HG02763 (cell line): Measurements from ENCODE around the gene ANO1.

Source experiments
- ATAC-seq: cut with Tn5 transposase; IDR thresholded peaks from one replicate; pipeline ENCODE4 v1.9.1; 2021; ENCODE audit warnings: mild to moderate bottlenecking, moderate library complexity; ENCODE audit not compliant: unreplicated experiment

The ANO1 gene

DNA sequence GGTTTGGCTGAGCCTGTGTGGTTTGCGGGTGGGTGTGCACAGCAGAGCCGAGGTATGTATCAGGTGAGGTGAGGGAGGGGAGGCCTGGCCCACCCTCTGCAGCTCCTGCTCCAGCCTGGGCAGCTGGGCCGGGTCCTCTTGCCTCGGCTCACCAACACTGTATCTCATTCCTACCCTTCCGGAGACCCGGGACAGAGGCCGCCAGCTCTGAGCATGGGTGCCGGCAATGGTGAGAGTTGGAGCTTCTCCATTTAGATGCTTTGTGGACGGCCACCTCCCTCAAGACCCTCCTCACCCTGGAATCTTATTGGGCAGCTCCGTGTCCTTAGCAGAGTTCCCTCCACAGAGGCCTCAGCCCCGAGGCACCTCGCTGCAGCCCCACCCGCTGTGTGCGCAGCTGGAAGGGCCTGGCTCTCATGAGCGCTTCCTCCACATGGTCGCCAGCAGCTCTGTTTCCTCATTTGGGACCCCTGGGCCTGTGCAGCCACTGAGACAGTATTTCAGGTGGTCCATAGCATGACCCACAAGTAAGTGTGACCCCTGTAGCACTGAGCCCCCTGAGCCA, 55.7 kb downstream of the ANO1 start:
- no peak for ATAC-seq

- no peak for ATAC-seq
Measured at GRCh38 chr11:70134490-70134889, 56.4 kb downstream of the ANO1 start.

DNA sequence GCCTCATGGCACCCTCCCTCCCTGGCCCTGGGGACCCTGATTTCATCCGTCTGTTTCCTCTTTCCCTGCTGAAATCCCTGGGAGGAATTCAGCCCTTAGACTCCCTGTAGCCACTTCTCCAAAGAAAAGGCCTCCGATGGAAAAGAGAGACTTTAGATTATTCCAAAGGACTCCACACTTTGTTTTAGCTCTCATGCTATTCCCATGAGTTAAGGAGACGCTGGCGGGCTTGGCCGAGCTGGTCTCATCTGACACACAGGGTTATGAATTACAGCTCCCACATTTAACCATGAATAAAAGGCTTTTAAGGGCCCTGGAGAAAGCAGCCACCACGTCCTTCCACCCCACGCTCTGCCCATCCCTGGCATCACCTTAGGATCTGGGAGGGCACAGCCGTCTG, 57.0 kb downstream of the ANO1 start:
- ATAC-seq, result no peak

DNA sequence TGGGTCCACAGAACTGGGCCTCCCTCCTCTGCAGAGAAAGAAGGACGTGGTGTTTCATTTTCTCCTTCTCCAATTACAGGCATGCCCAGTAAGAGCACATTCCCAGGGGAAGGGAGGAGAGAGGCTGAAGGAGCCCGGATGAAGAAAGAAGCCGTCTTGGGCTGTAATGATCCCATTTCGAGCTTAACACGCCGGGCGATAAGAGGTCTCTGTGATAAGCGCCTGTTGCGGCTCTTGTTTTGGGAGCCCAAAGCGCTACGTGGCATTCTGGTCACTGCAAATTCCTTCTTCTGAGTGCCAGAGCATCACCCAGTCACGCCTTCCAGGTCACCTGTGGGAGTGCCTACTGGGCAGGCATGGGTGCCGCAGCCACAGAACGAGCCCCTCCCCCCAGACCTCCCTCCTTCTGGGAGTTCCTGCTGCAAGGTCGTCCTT, 57.5 kb downstream of the ANO1 start:
- no peak for ATAC-seq

- ATAC-seq, result no peak
Measured at GRCh38 chr11:70137383-70137782, 59.3 kb downstream of the ANO1 start.

DNA sequence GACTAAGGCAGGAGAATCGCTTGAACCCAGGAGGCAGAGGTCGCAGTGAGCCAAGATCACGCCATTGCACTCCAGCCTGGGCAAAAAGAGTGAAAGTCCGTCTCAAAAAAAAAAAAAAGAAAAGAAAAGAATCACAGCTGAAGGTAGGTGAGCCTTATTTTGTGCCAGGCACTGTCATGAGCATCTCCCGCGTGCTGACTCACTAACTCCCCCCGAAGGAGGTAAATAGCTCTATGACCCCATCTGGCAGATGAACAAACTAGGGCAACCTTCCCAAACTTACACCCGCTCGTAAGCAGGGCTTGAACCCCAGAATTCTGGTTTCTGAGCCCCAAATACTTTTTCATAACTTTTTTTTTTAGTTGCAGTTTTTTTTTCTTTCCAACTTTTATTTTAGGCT, 60.3 kb downstream of the ANO1 start:
- no peak for ATAC-seq

DNA sequence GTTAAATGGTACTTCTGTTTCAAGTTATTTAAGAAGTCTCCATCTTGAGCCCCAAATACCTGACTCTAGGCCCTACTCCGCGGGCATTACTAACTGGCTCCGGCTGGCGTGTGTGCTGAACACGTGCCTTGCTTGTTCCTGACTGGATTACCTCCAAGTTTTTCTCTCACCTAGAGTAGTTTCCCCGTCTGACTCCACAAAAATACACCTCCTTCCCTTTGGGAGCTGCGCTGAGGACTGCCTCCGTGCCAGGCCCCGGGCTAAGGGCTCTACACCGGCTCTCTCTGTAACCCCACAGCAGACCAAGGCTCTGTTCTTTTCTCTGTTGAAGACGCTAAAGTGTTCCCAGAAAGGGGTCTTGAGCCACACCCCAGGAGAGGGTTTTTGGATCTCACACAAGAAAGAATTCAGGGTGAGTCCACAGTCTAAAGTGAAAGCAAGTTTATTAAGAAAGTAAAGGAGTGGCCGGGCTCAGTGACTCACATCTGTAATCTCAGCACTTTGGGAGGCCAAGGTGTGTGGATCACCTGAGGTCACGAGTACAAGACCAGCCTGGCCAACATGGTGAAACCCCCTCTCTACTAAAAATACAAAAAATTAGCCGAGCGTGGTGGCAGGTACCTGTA, 61.8 kb downstream of the ANO1 start:
- ATAC-seq, result no peak

- no peak for ATAC-seq
Measured at GRCh38 chr11:70140711-70141485, 62.8 kb downstream of the ANO1 start.

GRCh38 chr11:70141486-70142220, 63.5 kb downstream of the ANO1 start:
- no peak for ATAC-seq

DNA sequence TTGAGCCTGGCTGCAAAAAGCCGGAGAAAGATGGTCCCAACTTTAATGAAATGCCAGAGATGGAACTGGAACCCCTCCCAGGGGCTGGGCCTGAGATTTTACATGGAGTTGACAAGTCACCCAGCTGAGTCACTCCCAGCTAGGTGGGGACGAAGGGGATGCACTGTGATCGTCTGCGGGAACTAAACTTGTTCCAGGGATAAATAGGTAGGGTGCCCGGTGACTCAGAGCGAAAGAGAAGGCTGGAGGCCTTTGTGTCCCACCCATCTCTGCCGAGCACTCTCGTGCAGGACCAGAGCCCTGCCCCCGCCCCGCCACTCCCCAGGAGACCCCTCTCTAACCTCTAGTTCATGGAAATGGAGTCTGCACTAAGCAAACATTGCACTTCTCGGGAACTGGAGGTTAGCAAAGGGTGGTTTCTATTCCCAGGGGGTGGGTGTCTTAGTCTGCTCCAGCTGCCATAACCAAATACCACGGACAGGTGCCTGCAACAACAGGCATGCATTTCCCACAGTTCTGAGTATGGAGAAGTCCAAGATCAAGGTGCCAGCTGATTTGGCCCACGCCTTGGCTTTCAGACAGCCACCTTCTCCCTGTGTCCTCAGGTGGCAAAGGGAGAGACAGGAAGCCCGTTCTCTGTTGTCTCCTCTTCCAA, 64.2 kb downstream of the ANO1 start:
- no peak for ATAC-seq

- ATAC-seq, result no peak
Measured at GRCh38 chr11:70144262-70144661, 66.1 kb downstream of the ANO1 start.

DNA sequence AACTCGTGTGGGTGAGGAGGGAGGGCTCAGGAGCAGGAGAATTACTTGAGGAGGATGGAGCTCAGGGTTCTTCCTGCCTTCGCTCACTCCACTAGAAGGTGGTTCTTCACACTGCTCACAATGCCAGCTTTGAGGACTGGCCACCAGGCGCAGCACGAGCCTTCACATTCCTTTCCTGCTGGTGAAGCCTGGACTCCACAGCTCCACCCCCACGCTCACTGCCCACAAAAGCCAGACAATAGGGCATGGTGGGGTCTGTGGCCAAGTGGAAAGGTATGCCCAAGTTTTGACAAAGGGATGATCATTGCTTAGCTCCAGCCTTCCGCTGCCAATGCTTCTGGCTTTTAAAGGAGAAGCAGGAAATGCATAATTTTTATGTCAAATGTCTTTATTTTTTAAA, 67.0 kb downstream of the ANO1 start:
- ATAC-seq, result no peak

GRCh38 chr11:70145841-70146240, 67.7 kb downstream of the ANO1 start:
- ATAC-seq, result no peak

- no peak for ATAC-seq
Measured at GRCh38 chr11:70146299-70146698, 68.2 kb downstream of the ANO1 start.

- no peak for ATAC-seq
Measured at GRCh38 chr11:70146895-70147520, 68.9 kb downstream of the ANO1 start.

- ATAC-seq, result no peak
Measured at GRCh38 chr11:70147668-70148067, 69.6 kb downstream of the ANO1 start.

DNA sequence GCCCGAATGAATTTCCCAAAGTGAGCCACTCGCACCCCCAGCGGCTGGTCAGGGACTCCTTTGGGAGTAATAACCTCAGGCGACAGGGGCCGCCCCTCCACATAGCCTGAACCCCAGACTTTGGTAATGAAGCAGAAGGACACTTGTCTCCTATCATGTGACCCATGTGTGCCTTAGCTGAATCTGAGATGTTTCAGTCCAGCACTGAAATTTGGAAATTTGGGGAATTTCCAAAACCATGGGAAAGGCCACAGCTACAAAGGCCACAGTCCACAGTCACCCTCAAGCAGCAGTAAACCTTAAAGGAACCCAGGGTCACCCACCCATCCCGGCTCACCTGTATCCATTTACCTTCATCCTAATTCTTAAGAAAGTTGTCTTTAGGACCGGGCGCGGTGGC, 73.6 kb downstream of the ANO1 start:
- ATAC-seq, result no peak

- no peak for ATAC-seq
Measured at GRCh38 chr11:70153133-70153727, 75.1 kb downstream of the ANO1 start.

DNA sequence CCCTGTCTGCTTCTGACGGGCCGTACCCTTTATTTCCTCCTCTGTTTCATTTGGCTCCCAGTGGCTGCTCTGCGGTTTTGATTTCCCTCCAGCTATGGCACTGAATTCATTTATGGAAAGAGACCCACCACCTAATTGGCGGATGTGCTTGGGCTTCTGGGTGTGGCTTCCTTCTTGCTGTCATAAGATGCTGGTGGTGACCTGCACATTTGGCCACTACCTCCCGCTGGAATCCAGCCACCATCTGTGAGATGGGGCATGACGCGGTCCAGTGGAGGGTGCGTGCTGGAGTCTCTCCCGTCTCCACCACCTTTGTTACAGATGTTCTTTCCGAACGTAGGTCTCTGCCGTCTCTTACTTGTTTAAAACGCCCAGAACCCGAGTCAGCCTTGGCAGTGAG, 77.3 kb downstream of the ANO1 start:
- ATAC-seq, result no peak

GRCh38 chr11:70156291-70157037, 78.3 kb downstream of the ANO1 start:
- ATAC-seq, result no peak
